NCI-H446 treated with DMSO at 0.1 percent for 48 hours (cell line): ENCODE data around the gene TIMM10B.

Source experiments
- DNase-seq: peaks from one replicate; lab custom pipeline; 2025; lab: John Stamatoyannopoulos, UW

Gene TIMM10B

GRCh38 chr11:6481012-6481923, at the start of gene TIMM10B, which contains the start of gene ARFIP2:
Gene TIMM10B (plus strand): TSS chr11:6481501. CDS start chr11:6481517, 16 bp downstream.
Gene ARFIP2 (minus strand): TSS chr11:6481331. CDS start chr11:6480421, 910 bp downstream.
- DNase-seq, result peak; percentile 95

GRCh38 chr11:6431861-6432260, 49.4 kb upstream of the TIMM10B start:
- no peak for DNase-seq

GRCh38 chr11:6433998-6434660, 47.2 kb upstream of the TIMM10B start:
- DNase-seq, result no peak

- DNase-seq, result no peak
These were observed 43.9 kb upstream of the TIMM10B start for GRCh38 chr11:6437423-6437822.

- DNase-seq, result no peak
These were observed 43.3 kb upstream of the TIMM10B start for GRCh38 chr11:6437993-6438392.

- peak; percentile 38 for DNase-seq
These were observed 42.2 kb upstream of the TIMM10B start for GRCh38 chr11:6438979-6439571.

GRCh38 chr11:6440906-6441358, 40.4 kb upstream of the TIMM10B start, which contains the start of gene HPX:
Gene HPX (minus strand): TSS chr11:6440987. CDS start chr11:6440963, 24 bp downstream.
- no peak for DNase-seq

GRCh38 chr11:6442441-6442840, 38.9 kb upstream of the TIMM10B start:
- DNase-seq, result no peak

GRCh38 chr11:6443269-6444003, 37.9 kb upstream of the TIMM10B start:
- DNase-seq, result peak; percentile 12

GRCh38 chr11:6448574-6448973, 32.7 kb upstream of the TIMM10B start:
- DNase-seq, result no peak

GRCh38 chr11:6452219-6452618, 29.1 kb upstream of the TIMM10B start:
- DNase-seq, result no peak

GRCh38 chr11:6453152-6453551, 28.1 kb upstream of the TIMM10B start:
- DNase-seq, result no peak

GRCh38 chr11:6455070-6455469, 26.2 kb upstream of the TIMM10B start:
- DNase-seq, result no peak

- no peak for DNase-seq
These were observed 24.8 kb upstream of the TIMM10B start for GRCh38 chr11:6456361-6457073.

GRCh38 chr11:6457581-6458320, 23.6 kb upstream of the TIMM10B start:
- DNase-seq, result no peak

- DNase-seq, result no peak
These were observed 22.8 kb upstream of the TIMM10B start for GRCh38 chr11:6458352-6459098.

GRCh38 chr11:6459099-6459450, 22.2 kb upstream of the TIMM10B start:
- DNase-seq, result no peak

GRCh38 chr11:6468712-6469495, 12.4 kb upstream of the TIMM10B start:
- peak; percentile 40 for DNase-seq

GRCh38 chr11:6469599-6469998, 11.7 kb upstream of the TIMM10B start:
- no peak for DNase-seq
